HG02642 (cell line): ENCODE measurements around the gene COLEC12.

Experiments
- ATAC-seq: cut with Tn5 transposase; IDR thresholded peaks from one replicate; pipeline ENCODE4 v1.9.1; 2021; ENCODE audit warnings: mild to moderate bottlenecking; ENCODE audit not compliant: unreplicated experiment, poor library complexity

Gene COLEC12

DNA sequence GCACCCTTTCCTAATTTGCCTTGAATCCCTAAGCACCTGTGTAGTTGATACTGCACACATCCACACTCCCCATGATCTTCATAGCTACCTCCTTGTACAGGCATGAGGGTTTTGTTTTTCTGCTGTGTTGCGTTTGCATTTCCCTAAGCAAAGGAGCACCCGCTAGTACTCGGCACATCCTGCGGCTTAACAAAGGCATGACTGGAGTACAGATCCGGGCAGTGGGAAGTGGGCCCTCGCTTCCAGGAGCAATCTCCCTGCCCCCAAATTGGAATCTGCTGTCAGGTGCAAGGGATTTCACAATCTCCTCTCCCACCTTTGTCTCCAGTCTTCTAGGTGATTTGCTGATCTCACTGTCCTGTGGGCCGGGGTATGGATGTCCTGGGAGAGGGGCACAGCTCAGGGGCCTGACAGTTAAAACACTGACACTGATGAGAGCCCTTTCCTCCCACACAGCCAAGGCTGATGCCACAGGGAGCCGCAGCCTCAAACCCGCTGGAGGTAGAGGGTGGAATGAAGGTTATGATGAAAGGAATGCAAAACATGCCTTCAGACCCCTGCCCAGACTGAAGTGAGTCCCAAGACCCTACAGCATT lies 133.9 kb downstream of the COLEC12 start:
- no peak for ATAC-seq

DNA sequence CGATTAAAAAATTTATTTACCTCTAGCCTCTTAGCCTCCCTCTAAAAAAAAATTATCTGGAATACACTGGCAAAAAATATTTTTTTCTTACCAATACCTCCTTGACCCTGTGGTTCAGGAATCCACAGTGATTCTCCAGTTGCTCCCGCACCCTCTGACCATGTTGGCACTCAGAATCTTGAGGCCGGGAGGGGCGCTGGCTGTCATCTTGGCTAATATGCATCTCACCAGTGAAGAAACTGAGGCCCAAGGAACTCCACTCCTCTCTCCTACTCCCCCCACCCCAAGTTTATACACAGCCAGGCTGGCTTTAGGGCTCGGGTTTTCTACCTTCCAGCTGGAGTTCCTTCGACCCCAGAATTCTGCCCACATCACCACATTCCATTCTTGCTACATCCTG lies 134.8 kb downstream of the COLEC12 start:
- ATAC-seq, result no peak

DNA sequence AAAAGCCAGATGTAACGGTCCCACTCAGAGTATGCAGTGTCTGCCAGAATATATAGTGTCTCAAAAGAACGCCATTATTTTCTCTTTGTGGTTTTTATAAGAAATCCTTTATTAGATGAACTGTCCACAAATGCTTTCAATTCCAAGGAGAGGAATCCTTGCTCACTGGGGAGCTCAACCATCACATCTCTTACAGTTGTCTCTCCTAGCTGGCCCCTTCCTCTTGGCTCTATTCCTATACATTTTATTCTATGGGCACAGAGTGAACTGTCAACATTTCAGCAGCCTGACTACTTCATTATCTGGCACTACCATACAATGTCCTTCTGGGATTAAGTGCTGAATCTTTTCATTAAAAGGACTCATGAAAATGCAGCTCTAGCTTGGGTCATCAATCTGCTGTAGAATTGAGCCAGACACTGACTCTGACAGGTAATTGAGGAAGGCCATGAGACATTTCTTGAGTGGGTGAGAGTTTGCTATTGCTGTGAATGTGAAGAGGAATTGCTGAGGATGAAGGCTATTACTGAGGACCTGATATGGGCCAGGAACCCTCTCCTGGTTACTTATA lies 136.2 kb downstream of the COLEC12 start:
- ATAC-seq, result no peak

DNA sequence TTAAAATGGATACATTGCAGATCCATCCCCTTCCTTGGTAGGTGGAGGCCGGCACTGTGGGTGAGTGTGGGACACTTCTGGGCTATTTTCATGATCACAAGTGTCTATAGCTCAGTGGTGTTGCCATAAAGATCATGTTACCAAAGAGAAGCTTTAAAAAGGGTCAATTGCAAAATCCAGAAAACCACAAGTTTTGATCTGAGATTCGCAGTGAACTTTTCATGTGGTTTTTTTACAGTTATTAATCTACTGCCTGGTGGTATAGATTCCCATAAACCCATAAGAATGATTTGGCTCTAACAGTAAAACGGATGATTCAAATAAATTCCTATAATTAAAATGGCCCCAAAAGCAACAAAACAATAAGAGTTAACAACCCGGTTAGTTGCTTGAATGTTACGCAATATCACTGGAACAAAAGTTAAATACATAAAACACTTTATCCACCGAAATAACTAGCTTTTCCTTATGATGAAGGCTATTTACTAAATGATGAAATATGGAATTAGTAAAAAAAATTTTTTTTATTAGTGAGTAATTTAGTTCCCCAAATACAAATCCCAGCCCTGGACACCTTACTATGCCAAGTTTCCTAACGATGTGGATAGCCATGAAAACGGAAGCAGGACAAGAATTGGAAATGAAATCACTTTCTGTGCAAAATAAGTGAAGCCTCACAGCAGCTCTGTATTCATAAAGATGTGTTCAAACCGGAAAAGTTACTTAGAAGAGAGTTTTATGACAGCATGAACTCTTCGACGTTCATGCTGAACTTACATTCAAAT lies 137.0 kb downstream of the COLEC12 start:
- ATAC-seq, result no peak

DNA sequence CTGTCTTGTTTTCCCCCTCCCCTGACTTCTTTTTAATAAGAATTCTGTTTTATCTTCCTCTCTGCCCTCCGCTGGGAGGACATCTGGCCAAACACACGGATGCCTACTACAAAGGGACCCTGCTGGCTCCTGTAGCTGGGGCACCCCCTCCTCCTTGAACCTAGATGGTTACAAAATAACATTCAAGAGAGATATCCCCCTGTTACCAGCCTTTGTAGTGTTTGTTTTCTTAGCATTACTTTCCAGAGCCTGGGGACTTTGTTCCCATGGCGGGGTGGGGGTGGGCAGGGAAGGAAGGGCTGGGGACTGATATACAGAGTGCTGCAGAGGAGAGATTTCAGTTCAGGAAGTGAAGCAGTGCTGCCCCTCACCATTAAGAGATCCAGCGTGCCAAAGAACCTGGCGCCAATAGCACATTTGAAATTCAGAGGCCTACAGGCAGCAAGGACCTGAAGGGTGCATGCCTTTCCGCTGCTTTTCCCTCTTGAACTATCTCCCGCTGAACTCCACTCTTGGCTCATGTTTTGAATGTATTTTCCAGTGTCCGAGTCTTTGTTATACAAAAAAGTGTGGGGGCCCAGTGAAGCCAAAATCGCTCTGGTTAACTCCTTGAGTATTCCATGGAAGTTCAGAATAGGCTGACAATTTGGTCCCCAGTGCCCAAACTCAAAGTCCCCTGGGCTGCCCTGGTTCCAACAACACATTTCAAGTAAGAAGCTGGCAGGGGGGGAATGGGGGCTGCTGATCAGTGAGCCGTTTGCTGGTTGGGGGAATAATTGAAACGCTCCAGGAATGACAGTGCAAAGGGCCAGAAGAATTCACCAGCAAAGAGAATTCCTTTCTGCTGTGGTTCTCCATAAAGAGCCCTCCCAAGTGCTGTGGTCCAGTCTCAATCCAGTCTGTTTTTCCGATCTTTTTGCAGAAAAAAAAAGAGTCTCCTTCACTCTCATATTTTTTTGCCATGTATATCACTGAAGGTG lies 137.9 kb downstream of the COLEC12 start:
- no peak for ATAC-seq

DNA sequence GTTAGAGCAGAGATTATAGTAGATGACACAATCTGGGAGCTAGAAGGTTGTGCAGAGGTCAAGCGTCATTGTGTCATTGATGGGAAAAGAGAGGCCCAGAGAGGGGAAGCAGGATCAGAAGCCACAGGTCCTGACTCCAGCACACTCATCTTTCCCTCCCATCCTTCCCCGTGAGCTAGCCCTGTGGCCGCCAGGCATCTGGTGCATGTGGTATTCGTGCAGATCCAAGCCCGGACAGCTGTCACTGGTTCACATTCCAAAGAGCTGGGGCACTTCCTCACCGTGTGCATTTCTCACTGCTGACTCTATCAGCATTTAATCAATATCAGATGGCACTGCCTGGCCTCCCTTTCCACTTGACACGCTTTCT lies 138.6 kb downstream of the COLEC12 start:
- ATAC-seq, result no peak

DNA sequence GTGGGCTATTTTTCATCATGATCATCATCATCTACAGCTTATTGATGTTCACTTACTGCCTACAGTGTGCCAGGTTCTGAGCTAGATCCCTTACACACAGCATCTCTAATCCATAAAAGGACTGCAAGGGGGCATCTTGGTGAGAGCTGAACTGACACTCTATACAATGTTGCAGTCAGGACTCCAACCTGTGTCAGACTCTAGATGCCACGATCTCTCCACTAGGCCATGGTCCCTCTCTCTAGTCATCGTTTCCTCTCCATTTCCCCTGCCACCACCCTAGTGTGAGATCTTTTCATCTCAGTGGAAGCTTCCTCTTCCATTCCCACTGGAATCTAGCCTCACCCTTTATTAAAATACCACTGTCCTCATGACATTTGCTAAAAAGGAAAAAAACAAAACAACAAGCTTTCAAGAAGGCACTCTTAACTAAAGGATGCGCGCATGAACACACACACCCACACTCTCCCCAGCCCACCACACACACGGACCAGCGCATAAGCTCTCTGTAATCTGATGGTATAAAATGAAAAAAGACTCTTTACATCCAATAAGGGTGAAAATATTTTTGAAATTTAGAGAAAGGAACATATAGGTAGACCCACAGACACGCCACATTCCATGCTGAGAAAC lies 139.3 kb downstream of the COLEC12 start:
- no peak for ATAC-seq

DNA sequence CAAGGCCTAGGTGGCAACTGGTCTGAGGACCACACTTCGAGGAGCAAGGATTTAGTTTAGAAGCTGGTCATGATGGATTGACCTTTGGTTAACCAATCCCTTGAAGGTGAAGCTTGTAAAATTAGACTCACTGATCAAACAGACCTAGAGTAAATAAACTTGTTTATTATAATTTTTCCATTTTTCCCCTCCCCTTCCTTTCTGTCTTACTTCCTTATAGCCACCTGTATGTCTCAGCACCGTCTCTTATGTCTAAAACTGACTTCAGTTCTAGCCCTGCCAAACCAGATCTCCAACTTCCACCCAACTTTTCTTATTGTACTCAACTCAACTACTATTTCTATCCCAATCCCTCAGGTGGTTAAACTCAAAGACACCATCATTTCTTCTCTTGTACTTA lies 139.8 kb downstream of the COLEC12 start:
- no peak for ATAC-seq

DNA sequence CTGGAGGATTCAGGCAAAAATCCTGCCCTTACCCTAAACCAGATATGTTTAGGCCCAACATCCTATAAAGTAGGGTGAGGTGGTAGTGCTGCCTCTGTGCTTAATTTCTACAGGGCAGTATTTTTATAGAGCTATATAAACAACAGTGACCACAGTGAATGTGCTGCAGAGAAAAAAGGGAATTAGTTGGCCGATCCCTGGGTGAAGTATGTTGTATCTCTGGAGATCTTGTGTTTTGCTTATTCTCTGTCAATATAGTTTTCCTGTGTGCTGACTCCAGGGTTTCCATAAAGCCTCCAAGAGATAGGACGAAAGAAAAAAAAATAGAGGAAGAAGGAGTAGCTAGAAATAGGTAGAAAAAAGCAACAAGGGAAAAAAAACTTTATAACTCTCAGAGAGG lies 143.7 kb downstream of the COLEC12 start:
- ATAC-seq, result no peak

DNA sequence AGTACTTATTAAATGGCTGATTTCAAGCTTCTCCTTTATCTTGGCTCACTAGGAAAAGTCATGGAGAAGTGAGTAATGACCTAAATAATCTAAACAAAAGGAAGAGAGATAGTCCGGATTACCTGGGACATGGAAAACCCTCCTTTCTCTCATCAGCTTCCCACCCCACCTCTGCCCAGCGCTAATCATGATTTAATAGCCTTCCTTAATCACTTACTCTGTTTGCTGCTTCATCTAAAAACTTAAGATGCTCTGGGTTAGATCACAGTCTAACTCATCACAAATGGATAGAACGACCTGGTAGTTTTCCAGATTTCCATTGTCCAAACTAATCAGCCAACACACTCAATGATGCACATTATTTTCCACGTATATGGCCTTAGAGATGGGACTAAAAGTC lies 144.8 kb downstream of the COLEC12 start:
- no peak for ATAC-seq

DNA sequence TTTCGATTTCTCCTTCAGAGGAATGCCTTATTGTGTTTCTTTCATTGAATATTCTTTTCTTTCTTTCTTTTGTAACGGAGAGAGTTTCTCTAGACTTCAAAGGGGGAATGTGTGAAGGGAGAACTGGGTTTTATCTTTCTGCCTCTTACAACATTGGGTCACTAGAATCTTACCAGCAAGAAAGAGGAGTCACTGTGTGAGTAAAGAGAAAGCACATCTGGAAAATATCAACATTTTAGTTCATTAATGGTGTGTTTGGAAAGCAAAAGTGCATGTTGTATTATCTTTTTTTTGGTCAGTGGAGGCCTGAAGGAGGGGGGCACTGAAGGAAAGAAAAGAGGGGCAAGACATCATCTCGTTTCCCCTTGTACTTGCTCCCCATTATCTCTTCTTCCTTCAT lies 146.0 kb downstream of the COLEC12 start:
- ATAC-seq, result no peak

DNA sequence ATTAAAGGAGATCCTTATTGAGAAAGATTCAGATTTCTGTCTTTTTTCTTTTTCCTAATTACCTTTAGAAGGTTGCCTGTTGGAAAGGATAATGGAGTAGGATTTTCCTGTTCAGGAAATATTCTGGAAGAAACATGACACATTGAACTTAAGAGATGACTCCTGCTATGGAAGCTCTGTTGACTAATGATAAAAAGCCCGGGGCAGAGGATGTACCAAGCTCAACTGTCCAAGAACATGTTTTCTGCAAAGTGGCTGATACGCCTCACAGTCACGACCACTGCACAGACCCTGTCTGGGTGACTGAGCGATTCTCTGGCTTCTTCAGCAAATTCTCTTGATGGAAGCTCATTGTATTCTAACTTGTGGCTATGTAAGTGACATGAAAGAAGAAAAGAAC lies 146.5 kb downstream of the COLEC12 start:
- ATAC-seq, result no peak

DNA sequence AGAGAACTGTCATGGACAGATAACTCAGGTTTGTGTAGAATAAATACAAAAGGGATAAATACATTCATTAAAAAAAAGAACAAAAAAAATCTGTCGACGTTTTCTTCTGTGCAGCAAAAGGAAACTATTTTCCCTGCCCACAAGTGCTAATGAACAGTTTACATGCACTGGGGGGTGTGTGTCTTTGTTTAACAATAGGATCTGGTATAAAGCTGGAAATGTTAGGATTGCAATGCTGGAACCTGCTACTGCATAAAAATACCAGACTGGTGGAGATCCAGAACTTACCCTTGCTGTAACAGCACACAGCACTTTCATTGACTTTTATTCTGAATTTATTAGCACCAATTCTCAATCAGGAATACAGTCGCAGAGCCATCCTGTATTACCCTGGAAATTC lies 148.1 kb downstream of the COLEC12 start:
- no peak for ATAC-seq

DNA sequence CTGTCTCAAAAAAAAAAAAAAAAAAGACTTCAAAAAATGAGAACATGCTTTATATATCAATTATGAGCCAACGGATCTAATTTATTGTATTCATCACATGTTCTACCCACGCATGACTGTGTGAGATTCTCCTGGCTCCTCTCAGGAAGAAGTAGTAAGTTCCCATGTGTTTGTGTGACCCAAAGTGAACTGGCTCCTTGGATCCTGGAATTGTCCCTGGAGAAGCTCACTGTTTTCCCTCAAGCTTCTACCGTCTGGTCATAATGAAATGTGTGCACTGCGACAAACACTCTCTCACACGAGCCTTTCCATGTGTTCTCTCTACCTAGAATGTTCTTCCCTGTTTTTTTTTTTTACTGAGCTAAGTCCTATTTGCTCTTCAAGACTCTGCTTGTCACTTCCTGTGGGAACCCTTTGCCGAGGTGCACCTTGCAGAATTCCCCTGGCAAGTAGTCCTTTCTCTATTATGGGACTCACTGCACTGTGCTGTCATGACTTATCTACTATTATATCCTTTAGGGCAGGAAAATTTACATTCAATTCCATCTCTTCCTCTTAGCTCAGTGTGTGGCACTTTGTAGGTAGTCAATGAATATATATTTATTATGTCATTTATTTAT lies 149.4 kb downstream of the COLEC12 start:
- no peak for ATAC-seq

DNA sequence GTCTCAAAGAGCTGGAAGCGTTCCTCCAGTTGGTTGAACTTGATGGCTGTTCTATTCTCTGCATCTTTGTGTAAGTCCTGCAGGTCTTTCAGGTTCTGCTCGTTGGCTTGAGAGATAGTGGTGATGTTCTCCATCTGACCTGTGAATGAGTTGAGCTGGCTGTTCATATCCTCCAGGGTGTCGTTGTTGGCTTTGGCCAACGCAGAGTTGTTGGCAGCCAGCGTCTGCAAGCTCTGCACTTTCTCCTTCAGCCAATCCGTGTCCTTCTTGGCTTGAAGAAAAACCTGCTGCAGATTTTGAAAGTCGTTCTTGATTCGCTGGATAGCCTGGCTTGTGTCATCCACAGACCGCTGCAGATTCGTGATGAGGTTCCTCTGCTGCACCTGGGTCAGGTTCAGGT lies 153.9 kb downstream of the COLEC12 start:
- ATAC-seq, result no peak

DNA sequence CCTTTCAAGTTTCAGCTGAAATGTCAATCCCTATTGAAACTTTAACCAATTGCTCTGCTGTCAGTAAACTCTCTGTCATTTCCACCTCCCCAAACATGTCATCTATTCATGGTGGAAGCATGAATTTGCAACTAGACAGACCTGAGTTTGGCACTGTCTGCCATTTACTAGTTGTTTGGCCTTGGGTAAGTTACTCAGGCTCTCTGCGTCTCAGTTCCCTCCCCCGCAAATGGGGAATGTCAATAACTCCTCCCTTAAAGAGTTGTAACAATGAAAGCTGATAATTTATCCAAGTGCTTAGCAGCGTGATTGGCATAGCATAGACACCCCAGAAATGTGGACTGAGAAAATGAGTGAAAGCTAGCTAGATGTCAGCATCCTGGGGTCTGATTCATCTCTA lies 159.4 kb downstream of the COLEC12 start:
- no peak for ATAC-seq

DNA sequence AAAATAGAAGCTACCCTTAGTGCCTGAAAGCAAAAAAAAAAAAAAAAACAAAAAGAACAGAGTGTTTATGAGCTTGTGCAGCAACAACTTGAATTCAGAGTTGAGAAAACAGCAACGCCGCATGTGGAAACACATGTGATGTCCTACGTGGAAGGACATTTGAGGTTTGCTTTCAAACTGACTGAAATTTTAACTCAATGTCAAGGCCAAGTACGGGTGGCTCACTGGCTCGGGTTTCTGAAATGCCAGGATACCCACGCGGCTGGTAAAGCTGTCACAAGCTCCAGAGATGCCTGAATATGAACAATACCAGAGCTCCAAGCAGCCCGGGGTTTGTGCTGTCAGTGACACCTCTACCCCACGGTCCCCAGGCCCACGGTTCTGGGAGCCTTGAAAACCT lies 160.5 kb downstream of the COLEC12 start:
- ATAC-seq, result no peak

DNA sequence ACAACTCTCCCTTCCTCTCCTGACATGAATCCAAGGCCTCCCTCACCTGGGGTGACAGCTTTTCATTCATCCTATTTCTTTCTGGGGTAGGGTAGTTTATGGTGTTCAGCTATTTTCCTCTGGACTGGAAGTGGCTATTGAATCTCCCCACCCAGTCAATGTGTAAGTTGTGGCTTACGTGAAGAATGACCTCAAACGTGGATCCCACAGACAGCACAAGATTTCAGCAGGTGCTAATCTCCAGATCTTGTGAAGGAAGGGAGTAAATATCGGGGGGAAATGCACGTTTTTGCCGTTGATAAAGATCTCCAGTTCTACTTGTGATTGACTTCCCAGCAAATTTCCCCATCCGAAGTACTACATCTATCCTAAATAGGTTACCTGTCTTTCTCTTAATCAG lies 161.3 kb downstream of the COLEC12 start:
- no peak for ATAC-seq

DNA sequence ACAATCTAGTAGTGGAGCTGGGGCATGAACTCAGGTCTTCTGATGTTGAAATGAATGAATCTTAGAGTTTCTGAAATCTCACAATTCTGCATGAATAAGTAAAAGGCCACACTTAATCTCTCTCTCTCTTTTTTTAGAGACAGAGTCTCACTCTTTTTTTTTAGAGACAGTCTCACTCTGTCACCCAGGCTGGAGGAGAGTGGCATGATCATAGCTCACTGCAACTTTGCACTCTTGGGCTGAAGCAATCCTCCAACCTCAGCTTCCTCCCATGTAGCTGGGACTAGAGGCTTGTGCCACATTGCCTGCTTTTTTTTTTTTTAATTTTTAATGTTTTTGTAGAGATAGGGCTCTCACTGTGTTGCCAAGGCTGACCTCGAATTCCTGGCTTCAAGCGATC lies 163.8 kb downstream of the COLEC12 start:
- ATAC-seq, result no peak

DNA sequence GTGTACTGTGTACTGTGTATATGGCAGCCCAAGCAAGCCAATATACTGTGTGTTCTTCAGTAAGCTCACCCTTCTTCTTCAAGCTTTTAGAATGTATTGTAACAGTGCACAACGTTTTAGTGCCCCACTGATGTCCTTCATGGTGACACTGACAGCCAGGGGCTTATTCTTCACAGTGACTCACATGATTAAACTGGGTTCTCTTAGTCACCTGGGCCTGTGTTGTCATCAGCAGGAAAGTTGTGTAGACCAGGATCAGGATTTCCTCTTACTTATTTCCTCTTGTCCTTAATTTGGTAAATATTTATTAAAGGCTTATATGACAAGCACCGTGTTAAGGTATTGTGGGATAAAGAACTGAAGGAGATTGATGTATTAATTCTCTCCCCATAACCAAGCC lies 164.8 kb downstream of the COLEC12 start:
- no peak for ATAC-seq
